Astrocyte of the cerebellum (primary cell): ENCODE measurements around the gene ARHGAP40.

Experiments
- DNase-seq: peaks from one replicate; pipeline ENCODE4 v3.0.0-alpha.2; 2011; ENCODE audit warnings: low read depth
- H3K4me3 ChIP-seq: 2 replicates; pipeline ENCODE4 v1.5.1; 2011; ENCODE audit warnings: mild to moderate bottlenecking, low read depth, low read length, moderate library complexity
- CTCF ChIP-seq: IDR thresholded peaks from 2 replicates; pipeline ENCODE4 v1.5.1; 2012; ENCODE audit warnings: low read length, low read depth, moderate library complexity, mild to moderate bottlenecking; ENCODE audit errors: missing control alignments
- in situ Hi-C: cut with HindIII; loops from 2 replicates; pipeline ENCODE4 v1.10.0; 2017; ENCODE audit warnings: low sequenced_read_pairs

ARHGAP40 gene

GRCh38 chr20:38617830-38618196 is 16.2 kb downstream of the ARHGAP40 start:
- TF ChIP-seq CTCF = no peak
- H3K4me3 ChIP-seq = no peak overlapping the region
- DNase-seq = no peak
- in situ Hi-C loops = no loop called here

GRCh38 chr20:38620441-38620840 is 18.8 kb downstream of the ARHGAP40 start:
- in situ Hi-C loops = no loop called here
- no peak for TF ChIP-seq CTCF
- H3K4me3 ChIP-seq = no peak overlapping the region
- no peak for DNase-seq

- in situ Hi-C loops = no loop called here
- no peak for DNase-seq
- no peak overlapping the region for H3K4me3 ChIP-seq
- no peak for TF ChIP-seq CTCF
Observed at GRCh38 chr20:38623061-38623460, 21.5 kb downstream of the ARHGAP40 start.

GRCh38 chr20:38624084-38624483 is 22.5 kb downstream of the ARHGAP40 start:
- TF ChIP-seq CTCF = no peak
- DNase-seq = no peak
- no peak overlapping the region for H3K4me3 ChIP-seq
- in situ Hi-C loops = no loop called here

GRCh38 chr20:38625896-38626295 is 24.3 kb downstream of the ARHGAP40 start:
- DNase-seq = no peak
- in situ Hi-C loops = no loop called here
- TF ChIP-seq CTCF = no peak
- no peak overlapping the region for H3K4me3 ChIP-seq

- in situ Hi-C loops = no loop called here
- no peak for TF ChIP-seq CTCF
- DNase-seq = no peak
- no peak overlapping the region for H3K4me3 ChIP-seq
Observed at GRCh38 chr20:38626921-38627659, 25.5 kb downstream of the ARHGAP40 start.
